ENCODE results near the gene RNGTT.

DNA sequence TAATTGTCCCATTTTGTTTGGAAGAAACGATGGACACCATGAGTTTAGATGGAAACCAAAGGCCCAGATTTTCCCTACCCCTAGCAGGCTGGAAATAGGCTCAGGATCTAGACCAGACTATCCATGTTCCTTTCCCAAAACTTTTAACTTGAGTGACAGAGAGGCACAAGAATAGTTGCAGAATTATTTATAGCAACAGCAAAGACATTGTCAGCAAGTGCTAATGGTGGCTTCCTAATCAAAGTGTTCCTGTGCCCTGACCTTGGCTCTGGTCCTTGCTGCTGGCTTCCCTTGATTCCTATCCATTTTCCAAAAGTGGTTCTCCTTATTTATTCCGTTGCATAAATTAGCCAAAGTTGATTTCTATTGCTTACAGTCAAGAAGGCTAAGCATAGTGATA, 103.1 kb downstream of the RNGTT start:
- TF ChIP-seq, protein P1, sequence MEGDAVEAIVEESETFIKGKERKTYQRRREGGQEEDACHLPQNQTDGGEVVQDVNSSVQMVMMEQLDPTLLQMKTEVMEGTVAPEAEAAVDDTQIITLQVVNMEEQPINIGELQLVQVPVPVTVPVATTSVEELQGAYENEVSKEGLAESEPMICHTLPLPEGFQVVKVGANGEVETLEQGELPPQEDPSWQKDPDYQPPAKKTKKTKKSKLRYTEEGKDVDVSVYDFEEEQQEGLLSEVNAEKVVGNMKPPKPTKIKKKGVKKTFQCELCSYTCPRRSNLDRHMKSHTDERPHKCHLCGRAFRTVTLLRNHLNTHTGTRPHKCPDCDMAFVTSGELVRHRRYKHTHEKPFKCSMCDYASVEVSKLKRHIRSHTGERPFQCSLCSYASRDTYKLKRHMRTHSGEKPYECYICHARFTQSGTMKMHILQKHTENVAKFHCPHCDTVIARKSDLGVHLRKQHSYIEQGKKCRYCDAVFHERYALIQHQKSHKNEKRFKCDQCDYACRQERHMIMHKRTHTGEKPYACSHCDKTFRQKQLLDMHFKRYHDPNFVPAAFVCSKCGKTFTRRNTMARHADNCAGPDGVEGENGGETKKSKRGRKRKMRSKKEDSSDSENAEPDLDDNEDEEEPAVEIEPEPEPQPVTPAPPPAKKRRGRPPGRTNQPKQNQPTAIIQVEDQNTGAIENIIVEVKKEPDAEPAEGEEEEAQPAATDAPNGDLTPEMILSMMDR (conservative IDR thresholded peaks at IDR 0.05 in 1 of 2, IDR thresholded peaks at IDR 0.05 in 1 of 2; ENCODE audit: extremely low read depth in 1 of 2, insufficient read depth in 1 of 2, low read depth in 1 of 2, low read length in 2 of 2): no peak
- no peak for TF ChIP-seq EZH2 (IDR thresholded peaks at IDR 0.05; ENCODE audit: borderline replicate concordance, low read length)

All from mammary epithelial cell (primary cell).